Caco-2 (cell line): ENCODE data around the gene TMEM132E. TPM values are rescaled to one million over a fixed set of nuclear protein-coding genes. Genes with fewer than 3 reads are reported as not detected.

Experiments
- BruUV-seq: library from RNA; stranded (reverse); fragments of 400-500 nt; replicated peaks from 2 replicates; lab custom pipeline; 2021; lab: Mats Ljungman, UMichigan
- CTCF ChIA-PET: fragments of 300-600 bp; sonication (Branson Sonifier 250); formaldehyde crosslinking; loops from one replicate; lab custom pipeline; 2022; ENCODE audit warnings: antibody characterized with exemption; lab: Charles Lee
- POLR2A ChIA-PET: fragments of 300-600 bp; sonication (Branson Sonifier 250); formaldehyde crosslinking; loops from one replicate; lab custom pipeline; 2022; ENCODE audit warnings: antibody characterized with exemption; lab: Charles Lee
- DNase-seq, 2 experiments: peaks; one replicate each; pipeline versions ENCODE4 v3.0.0 to v3.0.0-alpha.2; 2020 to 2022
- H3K27me3 ChIP-seq: replicated peaks from 2 replicates; pipeline ENCODE4 v1.6.0; 2011; ENCODE audit warnings: low read length; ENCODE audit not compliant: control insufficient read depth, insufficient read depth
- H3K36me3 ChIP-seq: 2 replicates; pipeline ENCODE4 v1.5.1; 2011; ENCODE audit warnings: low read length; ENCODE audit not compliant: control insufficient read depth, insufficient read depth
- H3K4me1 ChIP-seq: fragments of 250-450 bp; sonication (Bioruptor Pico); 2 replicates; pipeline ENCODE4 v1.5.1; 2020; ENCODE audit warnings: mild to moderate bottlenecking
- H3K4me3 ChIP-seq: 2 replicates; pipeline ENCODE4 v1.5.1; 2011; ENCODE audit warnings: low read depth, mild to moderate bottlenecking, control low read depth, low read length
- H3K9me3 ChIP-seq: fragments of 250-450 bp; sonication (Bioruptor Pico); 2 replicates; pipeline ENCODE4 v1.5.1; 2020; ENCODE audit warnings: mild to moderate bottlenecking, moderate library complexity
- H3K27ac Mint-ChIP-seq: one replicate; pipeline ENCODE4 v1.8.0; 2022; ENCODE audit warnings: mixed read lengths; ENCODE audit not compliant: unreplicated experiment
- H3K27me3 Mint-ChIP-seq: one replicate; pipeline ENCODE4 v1.8.0; 2022; ENCODE audit warnings: mixed read lengths; ENCODE audit not compliant: insufficient read depth, unreplicated experiment
- H3K36me3 Mint-ChIP-seq: one replicate; pipeline ENCODE4 v1.8.0; 2022; ENCODE audit warnings: mild to moderate bottlenecking, mixed read lengths; ENCODE audit not compliant: insufficient read depth, unreplicated experiment
- H3K4me1 Mint-ChIP-seq: one replicate; pipeline ENCODE4 v1.8.0; 2022; ENCODE audit warnings: low read depth, mixed read lengths; ENCODE audit not compliant: unreplicated experiment
- H3K4me3 Mint-ChIP-seq: one replicate; pipeline ENCODE4 v1.8.0; 2022; ENCODE audit warnings: mild to moderate bottlenecking, moderate library complexity, mixed read lengths; ENCODE audit not compliant: unreplicated experiment
- H3K9me3 Mint-ChIP-seq: one replicate; pipeline ENCODE4 v1.8.0; 2022; ENCODE audit warnings: mixed read lengths; ENCODE audit not compliant: unreplicated experiment
- intact Hi-C: fragments of 100-400 bp; cut with micrococcal nuclease; formaldehyde crosslinking; loops from one replicate; pipeline ENCODE4 v1.10.0; 2022; ENCODE audit not compliant: unreplicated experiment
- total RNA-seq: library from RNA; stranded (reverse); gene quantifications from 2 replicates; pipeline ENCODE4 v1.2.3, GENCODE V29; 2022
- TF ChIP-seq, protein P1 (sequence below), 2 experiments: fragments of 200-600 bp in 1 of 2; IDR thresholded peaks; 1 replicate in 1 of 2; 2 replicates in 1 of 2; pipeline versions ENCODE4 v1.5.1 to v1.8.0; 2011 to 2022; ENCODE audit warnings: antibody characterized with exemption in 1 of 2, control low read depth in 1 of 2, inconsistent platforms in 1 of 2, low read depth in 1 of 2, low read length in 1 of 2, mild to moderate bottlenecking in 1 of 2, moderate library complexity in 1 of 2; ENCODE audit not compliant: insufficient read depth in 1 of 2, severe bottlenecking in 1 of 2, unreplicated experiment in 1 of 2

The TMEM132E gene
- total RNA-seq, 1 experiment from 2014 or later, result 0.07 TPM

DNA sequence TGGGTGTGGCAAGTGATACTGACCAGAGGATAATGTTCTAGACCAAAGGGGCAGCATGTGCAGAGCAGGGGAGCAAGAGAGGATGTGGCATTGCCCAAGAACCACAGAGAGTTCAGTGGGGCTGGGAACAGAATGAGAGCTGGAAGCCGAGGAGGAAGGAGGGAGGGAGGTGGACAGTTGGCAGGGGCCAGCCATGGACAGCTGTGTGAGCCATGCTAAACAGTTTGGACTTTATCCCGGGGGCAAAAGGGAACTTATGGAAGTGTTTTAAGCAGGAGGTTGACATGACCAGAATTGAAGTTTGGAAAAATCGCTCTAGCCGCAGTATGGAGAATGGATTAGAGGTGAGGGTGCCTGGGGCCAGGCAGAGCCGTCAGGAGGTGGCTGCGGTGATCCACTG lies 29.4 kb upstream of the TMEM132E start:
- H3K27ac Mint-ChIP-seq, result no peak overlapping the region
- intact Hi-C loops, result no loop called here
- no TSS peak for BruUV-seq
- H3K4me3 ChIP-seq, result no peak overlapping the region
- no peaks in the 10 kb centered on the region; the same call in 1 of the 2 replicates for H3K27me3 ChIP-seq
- H3K4me3 Mint-ChIP-seq, result no peak overlapping the region
- no peak for DNase-seq
- no peaks in the 10 kb centered on the region for H3K36me3 Mint-ChIP-seq
- no peaks in the 10 kb centered on the region for H3K9me3 Mint-ChIP-seq
- ChIA-PET CTCF (no interaction called here), POLR2A (no interaction called here)
- H3K36me3 ChIP-seq, result no peaks in the 10 kb centered on the region
- TF ChIP-seq, protein P1, sequence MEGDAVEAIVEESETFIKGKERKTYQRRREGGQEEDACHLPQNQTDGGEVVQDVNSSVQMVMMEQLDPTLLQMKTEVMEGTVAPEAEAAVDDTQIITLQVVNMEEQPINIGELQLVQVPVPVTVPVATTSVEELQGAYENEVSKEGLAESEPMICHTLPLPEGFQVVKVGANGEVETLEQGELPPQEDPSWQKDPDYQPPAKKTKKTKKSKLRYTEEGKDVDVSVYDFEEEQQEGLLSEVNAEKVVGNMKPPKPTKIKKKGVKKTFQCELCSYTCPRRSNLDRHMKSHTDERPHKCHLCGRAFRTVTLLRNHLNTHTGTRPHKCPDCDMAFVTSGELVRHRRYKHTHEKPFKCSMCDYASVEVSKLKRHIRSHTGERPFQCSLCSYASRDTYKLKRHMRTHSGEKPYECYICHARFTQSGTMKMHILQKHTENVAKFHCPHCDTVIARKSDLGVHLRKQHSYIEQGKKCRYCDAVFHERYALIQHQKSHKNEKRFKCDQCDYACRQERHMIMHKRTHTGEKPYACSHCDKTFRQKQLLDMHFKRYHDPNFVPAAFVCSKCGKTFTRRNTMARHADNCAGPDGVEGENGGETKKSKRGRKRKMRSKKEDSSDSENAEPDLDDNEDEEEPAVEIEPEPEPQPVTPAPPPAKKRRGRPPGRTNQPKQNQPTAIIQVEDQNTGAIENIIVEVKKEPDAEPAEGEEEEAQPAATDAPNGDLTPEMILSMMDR (IDR thresholded peaks at IDR 0.05; ENCODE audit: insufficient read depth in 1 of 2, low read depth in 1 of 2, low read length in 1 of 2, severe bottlenecking in 1 of 2, unreplicated experiment in 1 of 2), result no peak
- no peaks in the 10 kb centered on the region for H3K4me1 ChIP-seq
- no peaks in the 10 kb centered on the region for H3K9me3 ChIP-seq
- H3K27me3 Mint-ChIP-seq, result peaks cover 25% of the 10 kb centered on the region
- H3K4me1 Mint-ChIP-seq, result no peaks in the 10 kb centered on the region

DNA sequence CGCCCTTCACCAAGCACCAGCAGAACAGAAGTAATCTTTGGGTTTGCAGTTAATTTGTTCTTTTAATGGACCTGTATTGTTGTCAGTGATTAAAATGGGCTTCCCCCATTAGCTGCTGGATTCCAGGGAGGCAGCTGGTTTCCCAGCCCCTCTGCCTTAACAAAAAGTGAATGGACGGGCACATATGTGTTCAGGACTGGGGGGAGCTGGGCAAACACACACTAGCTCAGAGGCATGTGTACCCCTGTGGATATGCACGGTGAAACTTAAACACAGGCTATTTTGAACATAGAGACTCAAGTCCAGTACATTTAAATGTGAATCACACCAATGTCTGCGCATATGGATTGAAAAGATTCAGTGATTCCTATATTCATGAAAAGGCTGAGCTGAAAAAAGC lies 25.5 kb upstream of the TMEM132E start:
- Mint-ChIP-seq H3K9me3 (no peaks in the 10 kb centered on the region), H3K27ac (no peak overlapping the region), H3K4me1 (no peaks in the 10 kb centered on the region), H3K36me3 (no peaks in the 10 kb centered on the region), H3K27me3 (peaks cover 24% of the 10 kb centered on the region), H3K4me3 (no peak overlapping the region)
- Histone ChIP-seq H3K36me3 (no peaks in the 10 kb centered on the region), H3K9me3 (no peaks in the 10 kb centered on the region), H3K4me3 (no peak overlapping the region), H3K27me3 (no peaks in the 10 kb centered on the region), H3K4me1 (no peaks in the 10 kb centered on the region)
- BruUV-seq, result no TSS peak
- CTCF ChIA-PET, result no interaction called here
- intact Hi-C loops, result no loop called here
- TF ChIP-seq, protein P1 (IDR thresholded peaks at IDR 0.05; ENCODE audit: insufficient read depth in 1 of 2, low read depth in 1 of 2, low read length in 1 of 2, severe bottlenecking in 1 of 2, unreplicated experiment in 1 of 2), result no peak
- no peak for DNase-seq
- POLR2A ChIA-PET, result no interaction called here

DNA sequence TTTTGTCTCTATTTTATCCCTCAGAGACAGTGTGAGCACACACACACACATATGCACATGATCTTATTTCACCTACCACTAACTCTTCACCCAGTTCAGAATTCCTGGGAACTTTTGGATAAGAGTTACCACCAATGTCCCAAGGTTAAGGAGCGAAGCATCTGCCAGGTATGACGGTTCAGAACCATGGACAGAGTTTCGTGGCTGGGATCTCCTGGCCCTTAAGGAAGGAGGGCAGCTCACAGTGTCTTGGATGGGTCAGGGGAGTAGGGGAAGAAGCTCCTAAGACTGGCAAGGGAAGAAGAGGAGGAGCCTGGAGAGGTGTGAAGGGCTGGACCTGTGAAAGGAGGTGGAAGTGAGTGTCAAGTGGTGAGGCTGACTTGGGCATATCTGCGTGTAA lies 23.0 kb upstream of the TMEM132E start:
- ChIA-PET CTCF (interaction anchor here (1.6 kb wide), 1 partner anchor 14 kb away, joined by 4 read pairs; no protein-coding TSS in a partner anchor), POLR2A (no interaction called here)
- Histone ChIP-seq H3K27me3 (no peaks in the 10 kb centered on the region), H3K4me1 (no peaks in the 10 kb centered on the region), H3K36me3 (no peaks in the 10 kb centered on the region), H3K4me3 (no peak overlapping the region), H3K9me3 (no peaks in the 10 kb centered on the region)
- no peak overlapping the region for H3K27ac Mint-ChIP-seq
- no peak overlapping the region for H3K4me3 Mint-ChIP-seq
- intact Hi-C loops, result no loop called here
- peaks cover 17% of the 10 kb centered on the region for H3K27me3 Mint-ChIP-seq
- H3K9me3 Mint-ChIP-seq, result no peaks in the 10 kb centered on the region
- H3K4me1 Mint-ChIP-seq, result no peaks in the 10 kb centered on the region
- peak in 1 of 2 experiments; percentile 64 for DNase-seq
- no peaks in the 10 kb centered on the region for H3K36me3 Mint-ChIP-seq
- TF ChIP-seq, protein P1 (IDR thresholded peaks at IDR 0.05; ENCODE audit: insufficient read depth in 1 of 2, low read depth in 1 of 2, low read length in 1 of 2, severe bottlenecking in 1 of 2, unreplicated experiment in 1 of 2), result no peak
- BruUV-seq, result no TSS peak
